ENCODE results near the gene GPER1.

Gene GPER1

DNA sequence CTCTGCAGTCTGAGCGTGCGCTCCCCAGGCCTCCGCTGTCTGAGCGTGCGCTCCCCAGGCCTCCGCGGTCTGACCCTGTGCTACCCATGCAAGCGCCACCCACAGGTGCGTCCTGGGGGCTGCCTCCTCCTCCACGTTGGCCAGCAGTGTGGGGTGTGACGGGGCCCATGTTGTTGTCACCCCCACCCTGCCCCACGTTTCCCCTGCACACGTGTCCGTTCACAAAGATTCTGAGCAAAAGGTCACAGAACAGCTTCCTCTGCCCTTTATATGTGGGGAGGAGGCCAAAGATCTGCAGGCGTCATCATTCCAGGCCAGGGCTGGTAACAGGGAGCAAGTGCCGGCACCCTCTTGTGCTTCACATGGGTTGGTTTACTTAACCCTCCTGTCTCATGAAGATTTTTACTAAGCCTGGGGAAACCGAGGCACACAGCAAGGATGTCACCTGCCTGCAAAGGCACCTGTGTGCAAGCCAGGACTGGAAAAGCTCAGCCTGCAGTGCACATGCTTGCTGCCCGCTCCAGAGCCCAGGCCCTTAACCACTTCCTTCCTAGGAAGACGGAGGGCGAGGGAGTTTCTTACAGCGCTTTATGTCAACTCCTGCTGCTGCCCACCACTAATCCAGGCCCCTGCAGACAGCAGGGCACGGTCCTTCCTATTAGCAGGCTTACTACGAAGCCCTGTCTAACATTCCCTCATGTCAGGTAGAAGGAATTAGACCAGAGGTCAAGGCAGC is 38.7 kb upstream of the GPER1 start:
- DNase-seq (ENCODE audit: low read depth), result peak; percentile 93
- peak overlapping the region; percentile 40 for H3K4me3 ChIP-seq (ENCODE audit: low read depth, low read length)
- TF ChIP-seq, protein P1, sequence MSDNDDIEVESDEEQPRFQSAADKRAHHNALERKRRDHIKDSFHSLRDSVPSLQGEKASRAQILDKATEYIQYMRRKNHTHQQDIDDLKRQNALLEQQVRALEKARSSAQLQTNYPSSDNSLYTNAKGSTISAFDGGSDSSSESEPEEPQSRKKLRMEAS (IDR thresholded peaks at IDR 0.05; ENCODE audit: low read depth, low read length), result peak; percentile 90
- peak; percentile 19 for TF ChIP-seq POLR2A (IDR thresholded peaks at IDR 0.05; ENCODE audit: extremely low read depth, insufficient read length)
- TF ChIP-seq MYC (IDR thresholded peaks at IDR 0.05; ENCODE audit: low read depth, low read length), result peak; percentile 85
- TF ChIP-seq, protein P2, sequence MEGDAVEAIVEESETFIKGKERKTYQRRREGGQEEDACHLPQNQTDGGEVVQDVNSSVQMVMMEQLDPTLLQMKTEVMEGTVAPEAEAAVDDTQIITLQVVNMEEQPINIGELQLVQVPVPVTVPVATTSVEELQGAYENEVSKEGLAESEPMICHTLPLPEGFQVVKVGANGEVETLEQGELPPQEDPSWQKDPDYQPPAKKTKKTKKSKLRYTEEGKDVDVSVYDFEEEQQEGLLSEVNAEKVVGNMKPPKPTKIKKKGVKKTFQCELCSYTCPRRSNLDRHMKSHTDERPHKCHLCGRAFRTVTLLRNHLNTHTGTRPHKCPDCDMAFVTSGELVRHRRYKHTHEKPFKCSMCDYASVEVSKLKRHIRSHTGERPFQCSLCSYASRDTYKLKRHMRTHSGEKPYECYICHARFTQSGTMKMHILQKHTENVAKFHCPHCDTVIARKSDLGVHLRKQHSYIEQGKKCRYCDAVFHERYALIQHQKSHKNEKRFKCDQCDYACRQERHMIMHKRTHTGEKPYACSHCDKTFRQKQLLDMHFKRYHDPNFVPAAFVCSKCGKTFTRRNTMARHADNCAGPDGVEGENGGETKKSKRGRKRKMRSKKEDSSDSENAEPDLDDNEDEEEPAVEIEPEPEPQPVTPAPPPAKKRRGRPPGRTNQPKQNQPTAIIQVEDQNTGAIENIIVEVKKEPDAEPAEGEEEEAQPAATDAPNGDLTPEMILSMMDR (IDR thresholded peaks at IDR 0.05; ENCODE audit: low read depth, low read length), result peak; percentile 18

DNA sequence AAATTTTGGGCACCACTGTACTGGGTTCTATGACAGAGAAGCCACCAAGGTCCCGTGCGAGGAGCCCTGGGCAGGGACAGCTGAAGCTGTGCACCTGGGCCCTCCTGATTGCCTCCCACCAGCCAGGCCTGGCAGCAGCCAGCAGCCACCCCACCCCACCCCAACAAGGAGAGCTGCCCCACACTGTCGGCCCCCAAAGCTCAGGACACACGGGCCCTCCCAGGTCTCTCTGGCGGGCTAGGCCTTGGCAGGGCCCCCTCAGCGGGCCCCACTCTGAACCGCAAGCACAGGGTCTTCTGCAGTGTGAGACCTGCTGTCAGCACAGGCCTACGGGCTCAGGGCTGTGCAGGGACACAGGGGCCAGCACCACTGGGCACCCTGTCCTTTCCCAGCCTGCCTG is 38.1 kb upstream of the GPER1 start:
- no peak for TF ChIP-seq MYC (IDR thresholded peaks at IDR 0.05; ENCODE audit: low read depth, low read length)
- no peak overlapping the region for H3K4me3 ChIP-seq (ENCODE audit: low read depth, low read length)
- peak; percentile 51 for DNase-seq (ENCODE audit: low read depth)

DNA sequence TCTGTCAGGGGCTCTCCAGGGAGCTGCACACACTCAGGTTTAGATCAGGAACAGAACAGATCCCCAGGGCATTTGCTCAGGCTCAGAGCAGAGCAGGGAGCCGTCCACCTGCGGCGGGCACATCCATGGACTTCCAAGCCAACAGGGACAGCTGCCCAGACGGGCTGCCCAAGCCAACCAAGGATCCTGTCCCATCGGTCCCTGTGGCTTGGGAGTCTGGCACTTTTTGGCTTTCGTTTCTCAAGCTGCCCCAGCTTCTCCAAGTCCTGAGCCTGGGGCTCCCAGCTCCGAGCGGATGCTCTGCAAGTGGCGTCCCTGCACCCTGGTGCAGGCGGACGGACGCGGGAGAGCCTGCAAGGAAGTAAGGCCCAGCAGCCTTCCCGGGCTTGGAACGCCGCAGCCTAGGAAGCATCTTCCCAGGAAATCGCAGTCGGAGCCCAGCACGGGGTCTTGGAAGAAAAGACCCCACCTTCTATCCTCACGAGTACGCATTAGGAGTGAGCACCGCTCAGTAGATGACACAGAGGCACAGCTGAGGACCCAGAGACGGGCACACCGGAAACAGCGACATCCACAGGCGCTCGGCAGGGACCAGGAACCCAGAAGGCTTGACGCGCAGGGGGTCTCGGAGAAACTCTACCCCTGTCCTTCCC is 37.5 kb upstream of the GPER1 start:
- DNase-seq (ENCODE audit: low read depth), result no peak
- TF ChIP-seq MYC (IDR thresholded peaks at IDR 0.05; ENCODE audit: low read depth, low read length) (no peak), POLR2A (IDR thresholded peaks at IDR 0.05; ENCODE audit: extremely low read depth, insufficient read length) (no peak)
- TF ChIP-seq, protein P2 (IDR thresholded peaks at IDR 0.05; ENCODE audit: low read depth, low read length), result no peak
- TF ChIP-seq, protein P1 (IDR thresholded peaks at IDR 0.05; ENCODE audit: low read depth, low read length), result no peak
- H3K4me3 ChIP-seq (ENCODE audit: low read depth, low read length), result no peak overlapping the region

DNA sequence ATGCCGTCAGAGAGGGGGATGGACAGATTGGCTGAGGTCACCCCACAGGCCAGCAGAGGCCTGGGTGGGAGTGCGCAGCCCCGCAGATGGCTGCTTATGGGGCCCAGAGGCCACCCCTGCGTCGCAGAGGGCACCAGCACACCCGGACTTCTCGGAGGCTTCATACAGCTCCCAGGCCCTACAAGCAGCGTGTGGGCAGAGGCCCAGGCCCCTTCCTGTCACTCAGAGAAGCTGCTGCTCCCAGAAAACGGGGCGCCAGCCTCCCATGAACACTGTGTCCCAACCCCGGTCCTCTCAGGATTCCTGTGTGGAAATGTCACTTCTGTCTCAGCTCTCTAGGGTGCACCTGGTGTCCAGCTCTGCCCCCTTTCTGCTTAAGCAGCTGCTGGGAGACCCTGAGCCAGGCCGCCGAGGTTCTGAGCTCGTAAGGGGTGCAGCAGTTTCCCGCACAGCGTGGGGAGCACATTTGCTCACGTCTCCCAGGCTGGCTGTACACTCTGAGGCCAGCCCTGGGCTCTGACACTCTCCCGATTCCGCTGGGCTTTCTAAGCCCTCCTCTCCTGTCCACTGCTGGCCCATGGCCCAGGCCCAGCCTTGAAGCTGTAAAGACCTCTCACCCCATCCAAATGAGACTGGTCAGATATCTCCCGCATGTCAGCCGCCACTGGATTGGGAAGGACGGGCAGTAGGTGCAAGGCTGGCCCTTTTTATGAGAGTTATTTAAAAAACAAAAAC is 36.8 kb upstream of the GPER1 start:
- TF ChIP-seq, protein P1 (IDR thresholded peaks at IDR 0.05; ENCODE audit: low read depth, low read length), result no peak
- TF ChIP-seq, protein P2 (IDR thresholded peaks at IDR 0.05; ENCODE audit: low read depth, low read length), result no peak
- TF ChIP-seq MYC (IDR thresholded peaks at IDR 0.05; ENCODE audit: low read depth, low read length) (no peak), POLR2A (IDR thresholded peaks at IDR 0.05; ENCODE audit: extremely low read depth, insufficient read length) (no peak)
- DNase-seq (ENCODE audit: low read depth), result no peak
- no peak overlapping the region for H3K4me3 ChIP-seq (ENCODE audit: low read depth, low read length)

DNA sequence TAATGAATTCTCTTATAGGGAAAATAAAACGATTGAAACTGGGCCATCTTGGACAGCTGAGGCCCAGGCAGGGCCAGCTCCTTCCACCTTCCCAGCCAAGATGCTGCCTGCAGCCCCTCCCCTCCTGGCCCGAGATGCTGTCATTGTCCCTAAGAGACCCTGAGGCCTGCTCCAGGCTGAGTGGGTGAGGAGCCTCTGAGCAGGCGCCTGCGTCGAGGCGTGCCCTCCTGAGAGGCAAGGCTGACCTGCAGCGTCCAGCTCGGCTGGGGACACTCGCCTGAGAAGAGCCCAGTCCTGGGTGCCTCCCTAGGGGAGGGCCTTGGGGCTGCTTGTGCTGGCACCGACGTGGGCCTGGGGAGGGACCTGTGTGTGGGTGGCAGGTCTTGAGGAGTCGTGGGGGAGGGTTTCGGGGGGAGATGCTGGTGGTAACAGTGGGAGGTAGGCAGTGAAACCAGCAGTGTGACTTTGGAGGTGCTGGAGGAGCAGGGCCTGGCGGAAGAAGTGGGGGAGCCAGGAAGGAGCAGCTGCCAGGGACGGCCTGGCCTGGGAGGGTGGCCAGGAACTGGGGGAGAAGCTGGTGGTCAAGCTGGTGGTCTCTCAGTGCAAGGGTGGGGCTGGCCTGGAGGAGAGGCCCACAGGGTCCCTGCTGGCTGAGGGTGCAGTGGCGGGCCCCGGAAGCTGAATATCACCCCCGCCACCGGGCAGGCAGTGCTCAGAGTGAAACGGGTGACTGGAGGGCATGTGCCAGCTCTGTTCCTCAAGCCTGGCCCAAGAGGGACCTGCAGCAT is 35.7 kb upstream of the GPER1 start:
- TF ChIP-seq, protein P1 (IDR thresholded peaks at IDR 0.05; ENCODE audit: low read depth, low read length), result no peak
- TF ChIP-seq, protein P2 (IDR thresholded peaks at IDR 0.05; ENCODE audit: low read depth, low read length), result no peak
- TF ChIP-seq MYC (IDR thresholded peaks at IDR 0.05; ENCODE audit: low read depth, low read length) (no peak), POLR2A (IDR thresholded peaks at IDR 0.05; ENCODE audit: extremely low read depth, insufficient read length) (no peak)
- no peak for DNase-seq (ENCODE audit: low read depth)
- no peak overlapping the region for H3K4me3 ChIP-seq (ENCODE audit: low read depth, low read length)
